HUES64 (cell line): Measurements from ENCODE around the gene BACE2. TPM values are rescaled to one million over a fixed set of nuclear protein-coding genes. Genes with fewer than 3 reads are reported as not detected.
A peak's percentile ranks its signal among the peaks of the same experiment; 100 is the strongest.

ENCODE experiments used
- H3K27ac ChIP-seq: 2 replicates; pipeline ENCODE4 v1.7.0; 2013; ENCODE audit warnings: low read depth, low read length, inconsistent platforms
- H3K27me3 ChIP-seq: 2 replicates; pipeline ENCODE4 v1.6.1; 2013; ENCODE audit warnings: mild to moderate bottlenecking, low read length; ENCODE audit not compliant: insufficient read depth
- H3K36me3 ChIP-seq: 2 replicates; pipeline ENCODE4 v1.6.1; 2013; ENCODE audit warnings: mild to moderate bottlenecking, low read length; ENCODE audit not compliant: insufficient read depth
- H3K4me1 ChIP-seq: 2 replicates; pipeline ENCODE4 v1.6.1; 2013; ENCODE audit warnings: mild to moderate bottlenecking, low read length, moderate library complexity; ENCODE audit not compliant: insufficient read depth
- H3K4me3 ChIP-seq: 2 replicates; pipeline ENCODE4 v1.5.1; 2013; ENCODE audit warnings: mild to moderate bottlenecking, low read length, moderate library complexity
- H3K9ac ChIP-seq: 2 replicates; pipeline ENCODE4 v1.6.1; 2013; ENCODE audit warnings: mild to moderate bottlenecking, low read depth, low read length
- H3K9me3 ChIP-seq: 2 replicates; pipeline ENCODE4 v1.6.1; 2013; ENCODE audit warnings: low read depth, low read length; ENCODE audit not compliant: insufficient read depth
- WGBS: fragments of 150-250, 120-280 bp; methylation state at CpG from one replicate; pipeline ENCODE4 v1.1.7; 2013; ENCODE audit warnings: missing lambda C conversion rate; 5-methylcytosine and 5-hydroxymethylcytosine counted together
- polyA plus RNA-seq, 2 experiments: library from polyadenylated mRNA; stranded (reverse); fragments of 50-300 nt; gene quantifications; one replicate each; pipeline ENCODE4 v1.2.3, GENCODE V29; 2013

BACE2 gene
- 5.3 TPM for polyA plus RNA-seq (2013, experiment 1 of 2)
- 7.7 TPM for polyA plus RNA-seq (2013, experiment 2 of 2)

GRCh38 chr21:41167348-41168342 lies at the start of gene BACE2:
Gene BACE2, plus strand, starts transcription at chr21:41168160. Its CDS starts 104 bp downstream, at chr21:41168264.
- Histone ChIP-seq H3K9ac (peak within 1 kb of the TSS; percentile 55), H3K9me3 (no peaks in the 10 kb centered on the region), H3K27ac (no peak within 1 kb of the TSS), H3K36me3 (no peaks in the 10 kb centered on the region), H3K27me3 (peaks cover 59% of the 10 kb centered on the region), H3K4me3 (peak within 1 kb of the TSS; percentile 67), H3K4me1 (peaks cover 8% of the 10 kb centered on the region)
- WGBS: under 1% methylated on average over 111 of the region's 111 CpGs

GRCh38 chr21:41119901-41120300 lies 48.1 kb upstream of the BACE2 start:
- Histone ChIP-seq H3K36me3 (no peaks in the 10 kb centered on the region), H3K4me1 (no peaks in the 10 kb centered on the region), H3K27ac (no peak overlapping the region), H3K27me3 (no peaks in the 10 kb centered on the region), H3K4me3 (no peak overlapping the region), H3K9ac (no peak overlapping the region), H3K9me3 (no peaks in the 10 kb centered on the region)
- WGBS: 97% methylated on average over 1 of the region's 1 CpG

GRCh38 chr21:41120997-41121396 lies 47.0 kb upstream of the BACE2 start:
- Histone ChIP-seq H3K4me1 (no peaks in the 10 kb centered on the region), H3K27me3 (no peaks in the 10 kb centered on the region), H3K36me3 (no peaks in the 10 kb centered on the region), H3K9me3 (no peaks in the 10 kb centered on the region), H3K9ac (no peak overlapping the region), H3K4me3 (no peak overlapping the region), H3K27ac (no peak overlapping the region)
- WGBS: 61% methylated on average over 2 of the region's 4 CpGs

GRCh38 chr21:41121785-41122415 lies 46.1 kb upstream of the BACE2 start:
- WGBS: 57% methylated on average over 19 of the region's 19 CpGs
- Histone ChIP-seq H3K36me3 (no peaks in the 10 kb centered on the region), H3K4me1 (no peaks in the 10 kb centered on the region), H3K9ac (no peak overlapping the region), H3K27ac (no peak overlapping the region), H3K9me3 (no peaks in the 10 kb centered on the region), H3K27me3 (no peaks in the 10 kb centered on the region), H3K4me3 (no peak overlapping the region)

- Histone ChIP-seq H3K4me1 (no peaks in the 10 kb centered on the region), H3K36me3 (no peaks in the 10 kb centered on the region), H3K4me3 (no peak overlapping the region), H3K9ac (no peak overlapping the region), H3K27ac (no peak overlapping the region), H3K27me3 (no peaks in the 10 kb centered on the region), H3K9me3 (0 out of 2 replicates have a peak, but pooled peaks cover 2% of the 10 kb centered on the region)
- 93% methylated on average over 13 of the region's 13 CpGs for WGBS
Observed at GRCh38 chr21:41124641-41125201, 43.2 kb upstream of the BACE2 start.

- H3K36me3 ChIP-seq: no peaks in the 10 kb centered on the region
- no peak overlapping the region for H3K27ac ChIP-seq
- H3K4me1 ChIP-seq: no peaks in the 10 kb centered on the region
- H3K9ac ChIP-seq: no peak overlapping the region
- 0 out of 2 replicates have a peak, but pooled peaks cover 2% of the 10 kb centered on the region for H3K9me3 ChIP-seq
- H3K27me3 ChIP-seq: no peaks in the 10 kb centered on the region
- no peak overlapping the region for H3K4me3 ChIP-seq
Observed at GRCh38 chr21:41128981-41129380, 39.0 kb upstream of the BACE2 start.

- 0 out of 2 replicates have a peak, but pooled peaks cover 2% of the 10 kb centered on the region for H3K9me3 ChIP-seq
- no peaks in the 10 kb centered on the region for H3K27me3 ChIP-seq
- no peaks in the 10 kb centered on the region for H3K36me3 ChIP-seq
- no peak overlapping the region for H3K4me3 ChIP-seq
- H3K9ac ChIP-seq: no peak overlapping the region
- H3K4me1 ChIP-seq: no peaks in the 10 kb centered on the region
- WGBS: 80% methylated on average over 3 of the region's 3 CpGs
- no peak overlapping the region for H3K27ac ChIP-seq
Observed at GRCh38 chr21:41130883-41131282, 37.1 kb upstream of the BACE2 start.

GRCh38 chr21:41133874-41134522 lies 34.0 kb upstream of the BACE2 start:
- no peak overlapping the region for H3K9ac ChIP-seq
- H3K36me3 ChIP-seq: no peaks in the 10 kb centered on the region
- H3K9me3 ChIP-seq: no peaks in the 10 kb centered on the region
- WGBS: 46% methylated on average over 4 of the region's 5 CpGs
- H3K27me3 ChIP-seq: no peaks in the 10 kb centered on the region
- no peak overlapping the region for H3K4me3 ChIP-seq
- H3K4me1 ChIP-seq: no peaks in the 10 kb centered on the region
- no peak overlapping the region for H3K27ac ChIP-seq

GRCh38 chr21:41135746-41136145 lies 32.2 kb upstream of the BACE2 start:
- no peak overlapping the region for H3K9ac ChIP-seq
- no peak overlapping the region for H3K4me3 ChIP-seq
- 86% methylated on average over 7 of the region's 7 CpGs for WGBS
- H3K36me3 ChIP-seq: no peaks in the 10 kb centered on the region
- H3K9me3 ChIP-seq: no peaks in the 10 kb centered on the region
- no peak overlapping the region for H3K27ac ChIP-seq
- no peaks in the 10 kb centered on the region for H3K4me1 ChIP-seq
- no peaks in the 10 kb centered on the region for H3K27me3 ChIP-seq

- Histone ChIP-seq H3K27me3 (no peaks in the 10 kb centered on the region), H3K36me3 (no peaks in the 10 kb centered on the region), H3K4me3 (no peak overlapping the region), H3K9me3 (no peaks in the 10 kb centered on the region), H3K9ac (no peak overlapping the region), H3K27ac (no peak overlapping the region), H3K4me1 (no peaks in the 10 kb centered on the region)
- 93% methylated on average over 6 of the region's 6 CpGs for WGBS
Observed at GRCh38 chr21:41136286-41136685, 31.7 kb upstream of the BACE2 start.
